NOMO-1 treated with DMSO at 0.1 percent for 48 hours (cell line): ENCODE measurements around the gene ATXN7.

Experiments
- DNase-seq: peaks from one replicate; lab custom pipeline; 2025; ENCODE audit not compliant: unreplicated experiment; lab: John Stamatoyannopoulos, UW

The ATXN7 gene

GRCh38 chr3:63862804-63863149 is 890 bp upstream of the ATXN7 start:
- peak; percentile 8 for DNase-seq

GRCh38 chr3:63864008-63864964 is 619 bp downstream of the ATXN7 start:
- peak; percentile 50 for DNase-seq

- peak; percentile 22 for DNase-seq
These were observed 1.3 kb downstream of the ATXN7 start for GRCh38 chr3:63864965-63865327.

GRCh38 chr3:63867225-63867624 is 3.6 kb downstream of the ATXN7 start:
- no peak for DNase-seq

GRCh38 chr3:63869940-63870614 is 6.4 kb downstream of the ATXN7 start:
- no peak for DNase-seq

- DNase-seq, result no peak
These were observed 6.9 kb downstream of the ATXN7 start for GRCh38 chr3:63870615-63871005.

GRCh38 chr3:63872135-63872924 is 8.7 kb downstream of the ATXN7 start:
- DNase-seq, result no peak

- DNase-seq, result peak; percentile 40
These were observed 11.1 kb downstream of the ATXN7 start for GRCh38 chr3:63874769-63875168.

GRCh38 chr3:63875510-63875909 is 11.8 kb downstream of the ATXN7 start:
- no peak for DNase-seq

- no peak for DNase-seq
These were observed 12.6 kb downstream of the ATXN7 start for GRCh38 chr3:63876260-63876659.

GRCh38 chr3:63877737-63878393 is 14.2 kb downstream of the ATXN7 start:
- DNase-seq, result no peak

GRCh38 chr3:63878394-63879060 is 14.9 kb downstream of the ATXN7 start:
- DNase-seq, result no peak

- DNase-seq, result no peak
These were observed 17.0 kb downstream of the ATXN7 start for GRCh38 chr3:63880653-63881052.

- DNase-seq, result no peak
These were observed 23.2 kb downstream of the ATXN7 start for GRCh38 chr3:63886858-63887257.

GRCh38 chr3:63891518-63891917 is 27.9 kb downstream of the ATXN7 start:
- DNase-seq, result no peak

GRCh38 chr3:63892773-63893352 is 29.2 kb downstream of the ATXN7 start:
- no peak for DNase-seq

- DNase-seq, result no peak
These were observed 31.9 kb downstream of the ATXN7 start for GRCh38 chr3:63895422-63896189.

- peak; percentile 34 for DNase-seq
These were observed 32.8 kb downstream of the ATXN7 start for GRCh38 chr3:63896332-63897030.

- DNase-seq, result no peak
These were observed 36.3 kb downstream of the ATXN7 start for GRCh38 chr3:63900010-63900409.
